Liver (tissue), 9 donors: ENCODE data around the gene DCK. TPM values are rescaled to one million over a fixed set of nuclear protein-coding genes. Genes with fewer than 3 reads are reported as not detected.

ENCODE experiments used
- DNase-seq: peaks from one replicate; pipeline ENCODE4 v3.0.0-alpha.2; 2017; ENCODE audit warnings: low spot score
- H3K27ac ChIP-seq, 2 donors: one replicate each; pipeline ENCODE4 v1.7.0; 2013; ENCODE audit warnings: inconsistent platforms in 2 of 2, low read length in 2 of 2, control low read depth in 1 of 2, low read depth in 1 of 2, mild to moderate bottlenecking in 1 of 2
- H3K27me3 ChIP-seq, 4 donors: one replicate each; pipeline versions ENCODE4 v1.6.1 to v1.7.0; 2013; ENCODE audit warnings: low read length in 3 of 4, inconsistent platforms in 1 of 4, mild to moderate bottlenecking in 1 of 4, moderate library complexity in 1 of 4; ENCODE audit not compliant: control insufficient read depth in 4 of 4, insufficient read depth in 4 of 4
- H3K36me3 ChIP-seq, 4 donors: one replicate each; pipeline versions ENCODE4 v1.6.1 to v1.7.0; 2013; ENCODE audit warnings: low read length in 3 of 4, mild to moderate bottlenecking in 3 of 4, low read depth in 1 of 4, moderate library complexity in 1 of 4; ENCODE audit not compliant: control insufficient read depth in 4 of 4, insufficient read depth in 3 of 4
- H3K4me1 ChIP-seq, 4 donors: one replicate each; pipeline versions ENCODE4 v1.6.1 to v1.7.0; 2013; ENCODE audit warnings: low read length in 3 of 4, mild to moderate bottlenecking in 3 of 4, moderate library complexity in 1 of 4; ENCODE audit not compliant: control insufficient read depth in 4 of 4, insufficient read depth in 4 of 4
- H3K4me3 ChIP-seq, 3 donors: one replicate each; pipeline versions ENCODE4 v1.6.1 to v1.7.0; 2013; ENCODE audit warnings: low read length in 3 of 3, control low read depth in 1 of 3, low read depth in 1 of 3, mild to moderate bottlenecking in 1 of 3
- H3K9ac ChIP-seq, 2 donors: one replicate each; pipeline ENCODE4 v1.7.0; 2013; ENCODE audit warnings: low read length in 2 of 2, mild to moderate bottlenecking in 2 of 2, moderate library complexity in 2 of 2, control low read depth in 1 of 2, low read depth in 1 of 2
- H3K9me3 ChIP-seq, 4 donors: one replicate each; pipeline versions ENCODE4 v1.6.1 to v1.7.0; 2013; ENCODE audit warnings: low read length in 3 of 4; ENCODE audit not compliant: control insufficient read depth in 4 of 4
- EGR1 ChIP-seq, 2 donors: IDR thresholded peaks; 2 replicates each; pipeline ENCODE4 v1.6.1; 2016 to 2018; ENCODE audit warnings: antibody characterized with exemption in 2 of 2, low read depth in 2 of 2
- FOXA1 ChIP-seq: IDR thresholded peaks from 2 replicates; pipeline ENCODE4 v1.6.1; 2016; ENCODE audit warnings: antibody characterized with exemption
- FOXA2 ChIP-seq: IDR thresholded peaks from 2 replicates; pipeline ENCODE4 v1.6.1; 2016; ENCODE audit warnings: antibody characterized with exemption
- HNF4A ChIP-seq, 2 donors: conservative IDR thresholded peaks; 2 replicates each; pipeline ENCODE4 v1.6.1; 2016; ENCODE audit warnings: antibody characterized with exemption in 2 of 2, mild to moderate bottlenecking in 2 of 2
- MAX ChIP-seq: IDR thresholded peaks from 2 replicates; pipeline ENCODE4 v1.6.1; 2016; ENCODE audit warnings: antibody characterized with exemption
- REST ChIP-seq: IDR thresholded peaks from 2 replicates; pipeline ENCODE4 v1.6.1; 2016; ENCODE audit warnings: antibody characterized with exemption, mild to moderate bottlenecking
- RXRA ChIP-seq, 2 donors: IDR thresholded peaks; 2 replicates each; pipeline ENCODE4 v1.6.1; 2017 to 2018; ENCODE audit warnings: antibody characterized with exemption in 2 of 2, mild to moderate bottlenecking in 1 of 2
- WGBS: extraction: QIAGEN DNeasy Blood & Tissue Kit; methylation state at CpG from one replicate; pipeline ENCODE4 v1.1.7; 2013; 5-methylcytosine and 5-hydroxymethylcytosine counted together
- polyA plus RNA-seq, 2 donors: library from polyadenylated mRNA; stranded (reverse) in 1 of 2; unstranded in 1 of 2; fragments of 200-250 nt in 1 of 2; fragments of >200 nt in 1 of 2; fragmentation: Nextera tagmentation in 1 of 2; extraction: Ambion mirVana in 1 of 2; gene quantifications; one replicate each; pipeline versions ENCODE4 v1.2.1 to v1.2.3, GENCODE V29; 2013 to 2015
- total RNA-seq, 2 donors: library from RNA; depleted of rRNA; stranded (reverse); fragments of >200 nt; gene quantifications; one replicate each; pipeline ENCODE4 v1.2.3, GENCODE V29; 2014
- donor health status: healthy.
- donor health status: healthy.
- donor health status: healthy.
- donor health status: healthy.
- donor health status: healthy.

DCK gene
- total and polyA plus RNA-seq, 4 donors, result 2.8 to 55.9 (median 3.7) TPM

DNA sequence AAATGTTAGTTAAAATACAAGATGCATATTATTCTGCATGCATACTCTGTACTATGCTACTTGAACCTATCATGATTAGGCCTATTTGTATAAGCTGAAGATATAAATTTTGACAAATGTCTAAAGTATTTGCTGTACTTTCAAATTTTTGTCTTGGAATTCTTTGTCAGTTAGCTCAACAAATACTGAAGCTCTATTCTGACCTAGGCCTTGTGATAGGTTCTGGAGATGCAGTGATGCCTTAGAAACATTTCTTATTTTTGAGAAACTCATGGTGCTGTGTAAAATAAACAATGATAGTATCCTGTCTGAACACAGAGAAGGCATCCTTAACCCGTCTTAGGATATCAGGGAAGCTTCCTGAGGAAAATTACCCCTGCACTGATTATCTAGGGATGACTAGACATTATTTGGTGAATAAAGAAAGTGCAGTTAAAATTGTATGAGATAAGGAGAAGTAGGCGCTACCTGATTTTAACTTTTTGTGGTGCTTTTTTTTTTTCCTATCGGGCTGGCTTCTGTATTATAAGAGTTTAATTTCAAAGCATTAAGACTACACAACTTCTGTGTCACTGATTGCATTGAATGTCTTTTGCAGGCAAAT is 47.9 kb upstream of the DCK start:
- no peaks in the 10 kb centered on the region for H3K9me3 ChIP-seq
- H3K9ac ChIP-seq, result no peak overlapping the region
- WGBS, result 79% methylated on average over 3 of the region's 3 CpGs
- no peak overlapping the region for H3K4me3 ChIP-seq
- peaks cover 0 to 4% (median under 1%) of the 10 kb centered on the region in 4 donors for H3K4me1 ChIP-seq
- TF ChIP-seq REST (no peak), HNF4A (conservative IDR thresholded peaks at IDR 0.05) (no peak), EGR1 (IDR thresholded peaks at IDR 0.05; ENCODE audit: low read depth in 2 of 2) (no peak), RXRA (IDR thresholded peaks at IDR 0.05) (no peak), FOXA1 (no peak)
- DNase-seq, result no peak
- no peaks in the 10 kb centered on the region for H3K27me3 ChIP-seq
- H3K36me3 ChIP-seq, result no peaks in the 10 kb centered on the region
- no peak overlapping the region for H3K27ac ChIP-seq

DNA sequence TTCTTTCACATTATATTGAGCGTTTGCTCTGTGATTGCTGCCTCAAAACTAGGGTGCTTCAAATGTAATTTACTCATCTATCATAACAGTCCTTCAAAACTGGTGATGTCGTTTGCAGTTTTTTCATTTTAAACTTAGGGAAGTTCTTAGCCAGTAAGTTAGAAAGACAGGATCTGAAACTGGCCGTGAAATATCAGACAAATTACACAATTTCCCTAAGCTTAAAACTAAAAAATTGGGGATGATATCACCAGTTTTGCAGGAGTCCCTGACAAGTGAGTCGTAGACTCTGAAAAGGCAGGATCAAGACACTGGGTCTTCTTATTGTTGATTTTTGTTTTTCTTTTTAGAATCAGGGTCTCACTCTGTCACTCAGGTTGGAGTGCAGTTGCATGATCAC is 46.5 kb upstream of the DCK start:
- Histone ChIP-seq H3K27ac (no peak overlapping the region), H3K4me3 (no peak overlapping the region), H3K9ac (no peak overlapping the region), H3K36me3 (no peaks in the 10 kb centered on the region), H3K4me1 (peaks cover 0 to 4% (median under 1%) of the 10 kb centered on the region in 4 donors), H3K9me3 (no peaks in the 10 kb centered on the region), H3K27me3 (no peaks in the 10 kb centered on the region)
- 84% methylated on average over 4 of the region's 4 CpGs for WGBS
- DNase-seq, result no peak
- TF ChIP-seq HNF4A (conservative IDR thresholded peaks at IDR 0.05) (no peak), FOXA2 (no peak), RXRA (IDR thresholded peaks at IDR 0.05) (no peak)

DNA sequence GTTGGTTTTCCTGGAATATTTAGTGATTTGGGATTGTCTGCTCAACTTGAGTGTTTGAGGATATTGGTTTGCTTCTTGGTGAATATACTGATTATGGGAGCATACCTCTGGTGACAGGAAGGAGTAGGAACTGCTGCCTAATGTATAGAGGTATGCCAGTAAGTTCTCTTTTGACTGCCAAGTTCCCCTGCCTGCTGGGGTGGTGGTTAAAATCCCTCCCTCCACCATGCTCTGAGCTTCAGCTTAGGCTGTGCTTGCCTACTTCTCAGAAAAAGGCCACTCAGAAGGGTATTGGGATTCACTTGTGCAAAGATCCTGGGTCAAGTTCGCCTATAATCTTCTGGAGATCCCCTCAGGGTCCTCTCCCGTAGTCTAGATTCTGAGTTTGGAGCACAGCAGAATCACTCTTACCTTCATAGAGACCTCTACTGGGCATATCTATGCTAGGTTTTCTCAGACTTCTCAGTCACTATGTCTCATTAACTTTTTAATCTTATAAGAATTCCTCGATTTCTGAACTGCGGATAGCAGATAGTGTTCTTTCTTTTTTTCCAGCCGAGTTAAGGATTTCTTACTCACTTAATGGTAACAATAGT is 44.7 kb upstream of the DCK start:
- DNase-seq, result no peak
- H3K9me3 ChIP-seq, result no peaks in the 10 kb centered on the region
- peaks cover 0 to 4% (median under 1%) of the 10 kb centered on the region in 4 donors for H3K4me1 ChIP-seq
- no peaks in the 10 kb centered on the region for H3K36me3 ChIP-seq
- H3K27ac ChIP-seq, result no peak overlapping the region
- no peak overlapping the region for H3K9ac ChIP-seq
- TF ChIP-seq HNF4A (conservative IDR thresholded peaks at IDR 0.05) (no peak), REST (no peak), FOXA1 (no peak), MAX (no peak)
- WGBS, result 84% methylated on average over 5 of the region's 5 CpGs
- H3K4me3 ChIP-seq, result no peak overlapping the region
- H3K27me3 ChIP-seq, result no peaks in the 10 kb centered on the region
